SU-DHL-6 (cell line): Measurements from ENCODE around the gene GPR68.

Source experiments
- H2AFZ ChIP-seq: fragments of 200-600 bp; sonication (generic); 2 replicates; pipeline ENCODE4 v1.6.1; 2014; ENCODE audit warnings: low read depth, mild to moderate bottlenecking, moderate library complexity, mixed read lengths, antibody characterized with exemption, low read length; ENCODE audit not compliant: severe bottlenecking
- H3F3A ChIP-seq: fragments of 200-600 bp; shearing (Covaris generic); 2 replicates; pipeline ENCODE4 v1.6.0; 2016; ENCODE audit warnings: antibody characterized with exemption, mild to moderate bottlenecking; ENCODE audit not compliant: insufficient read depth
- H3K27ac ChIP-seq: fragments of 200-600 bp; sonication (generic); 2 replicates; pipeline ENCODE4 v1.5.1; 2016; ENCODE audit warnings: low read depth, mild to moderate bottlenecking, low read length, moderate library complexity, mixed read lengths
- H3K27me3 ChIP-seq: fragments of 200-600 bp; sonication (generic), shearing (Covaris generic); 2 replicates; pipeline ENCODE4 v1.6.0; 2014; ENCODE audit warnings: mild to moderate bottlenecking, low read length
- H3K36me3 ChIP-seq: fragments of 200-600 bp; sonication (generic); 2 replicates; pipeline ENCODE4 v1.6.1; 2014; ENCODE audit warnings: mild to moderate bottlenecking, low read length, mixed read lengths
- H3K4me2 ChIP-seq: fragments of 300-600, 200-600 bp; shearing (Covaris generic), sonication (generic); 2 replicates; pipeline ENCODE4 v1.6.0; 2014; ENCODE audit warnings: low read length, low read depth, mild to moderate bottlenecking; ENCODE audit not compliant: poor library complexity, severe bottlenecking
- H3K4me3 ChIP-seq: fragments of 200-600 bp; sonication (generic); 2 replicates; pipeline ENCODE4 v1.5.1; 2014; ENCODE audit warnings: antibody characterized with exemption, low read length, mild to moderate bottlenecking, mixed read lengths; ENCODE audit not compliant: insufficient read depth, poor library complexity, severe bottlenecking
- H3K79me2 ChIP-seq: fragments of 200-600 bp; sonication (generic); 2 replicates; pipeline ENCODE4 v1.6.1; 2014; ENCODE audit warnings: mild to moderate bottlenecking, low read length, moderate library complexity; ENCODE audit not compliant: insufficient read depth
- H3K9ac ChIP-seq: fragments of 200-600 bp; sonication (generic); 2 replicates; pipeline ENCODE4 v1.7.0; 2014; ENCODE audit warnings: mild to moderate bottlenecking, low read length
- H3K9me2 ChIP-seq: fragments of 200-600 bp; sonication (generic); replicated peaks from 2 replicates; pipeline ENCODE4 v1.6.1; 2014; ENCODE audit warnings: low read length; ENCODE audit not compliant: insufficient read depth
- H3K9me3 ChIP-seq: fragments of 200-600 bp; sonication (generic); 2 replicates; pipeline ENCODE4 v1.6.1; 2014; ENCODE audit warnings: low read length, mixed read lengths; ENCODE audit not compliant: insufficient read depth
- H4K20me1 ChIP-seq: fragments of 200-600 bp; sonication (generic); 2 replicates; pipeline ENCODE4 v1.6.1; 2014; ENCODE audit warnings: low read depth, mild to moderate bottlenecking, antibody characterized with exemption, low read length, moderate library complexity, mixed read lengths
- CTCF ChIP-seq: fragments of 200-600 bp; sonication (generic); IDR thresholded peaks from one replicate; pipeline ENCODE4 v1.5.1; 2017; ENCODE audit warnings: antibody characterized with exemption, mild to moderate bottlenecking, low read length, moderate library complexity; ENCODE audit not compliant: insufficient read depth, poor library complexity, severe bottlenecking
- EZH2phosphoT487 ChIP-seq: fragments of 200-600 bp; sonication (generic), shearing (Covaris generic); conservative IDR thresholded peaks from 2 replicates; pipeline ENCODE4 v1.6.1; 2018; ENCODE audit warnings: mild to moderate bottlenecking, antibody characterized with exemption, low read length, moderate library complexity, mixed read lengths

The GPR68 gene

DNA sequence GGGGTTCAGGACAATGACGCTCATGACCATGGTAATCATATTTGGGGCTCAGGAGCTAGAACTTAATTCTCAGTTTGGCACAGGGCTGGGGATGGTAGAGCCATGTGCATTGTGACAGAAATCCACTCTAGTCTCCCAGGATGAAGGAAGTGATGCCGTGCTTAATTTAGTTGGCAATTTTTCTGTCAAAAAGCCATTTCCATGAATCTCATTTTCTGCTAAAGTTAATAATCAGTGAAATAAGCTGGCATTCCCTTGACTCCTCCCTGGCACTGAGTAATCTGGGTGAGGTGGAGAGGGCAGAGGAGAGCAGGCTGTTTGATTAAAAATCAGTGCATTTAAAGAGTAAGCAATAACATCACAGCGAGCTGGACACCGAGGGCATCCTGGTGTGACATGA lies 45.0 kb upstream of the GPR68 start:
- H3K9ac ChIP-seq = no peak overlapping the region
- H3K27ac ChIP-seq = no peak overlapping the region
- no peak overlapping the region for H3K4me3 ChIP-seq
- no peaks in the 10 kb centered on the region for H3K79me2 ChIP-seq
- TF ChIP-seq CTCF (no peak), EZH2phosphoT487 (no peak)
- no peaks in the 10 kb centered on the region for H3K9me3 ChIP-seq
- no peak overlapping the region for H3K4me2 ChIP-seq
- H3K36me3 ChIP-seq = peaks cover 38% of the 10 kb centered on the region
- H3K9me2 ChIP-seq = no peaks in the 10 kb centered on the region
- no peaks in the 10 kb centered on the region for H4K20me1 ChIP-seq
- H2AFZ ChIP-seq = no peak overlapping the region
- H3F3A ChIP-seq = peaks cover 19% of the 10 kb centered on the region
- H3K27me3 ChIP-seq = no peaks in the 10 kb centered on the region

GRCh38 chr14:91288876-91289275 lies 44.4 kb upstream of the GPR68 start:
- Histone ChIP-seq H4K20me1 (no peaks in the 10 kb centered on the region), H3K4me2 (no peak overlapping the region), H2AFZ (no peak overlapping the region), H3K4me3 (no peak overlapping the region), H3K9me3 (no peaks in the 10 kb centered on the region), H3K36me3 (peaks cover 41% of the 10 kb centered on the region), H3K9me2 (no peaks in the 10 kb centered on the region), H3K27ac (no peak overlapping the region), H3K79me2 (no peaks in the 10 kb centered on the region), H3F3A (peaks cover 19% of the 10 kb centered on the region), H3K9ac (no peak overlapping the region), H3K27me3 (no peaks in the 10 kb centered on the region)
- TF ChIP-seq EZH2phosphoT487 (no peak), CTCF (no peak)

DNA sequence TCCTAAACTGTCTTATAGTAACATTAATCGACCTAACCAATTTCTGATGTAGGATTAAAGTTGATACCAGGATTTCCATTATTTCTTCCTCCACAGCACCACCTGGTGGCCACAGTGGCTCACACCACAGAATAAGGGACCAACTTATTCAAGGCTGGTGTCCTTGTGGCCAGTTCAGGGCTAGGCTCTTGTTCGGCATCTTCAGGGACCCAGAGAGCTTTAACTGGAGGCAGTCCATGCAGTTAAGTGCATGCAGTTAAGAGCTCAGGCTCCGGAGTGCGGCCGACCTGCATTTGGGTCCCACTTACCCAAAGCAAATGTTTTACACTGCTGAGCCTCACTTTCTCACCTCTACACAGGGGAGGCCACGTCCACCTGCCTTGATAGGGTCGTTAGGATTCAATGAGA lies 42.0 kb upstream of the GPR68 start:
- Histone ChIP-seq H3K79me2 (no peaks in the 10 kb centered on the region), H3K9me2 (no peaks in the 10 kb centered on the region), H3K36me3 (peaks cover 54% of the 10 kb centered on the region), H3K27ac (no peak overlapping the region), H3K9me3 (no peaks in the 10 kb centered on the region), H3K27me3 (no peaks in the 10 kb centered on the region), H3K4me2 (no peak overlapping the region), H4K20me1 (no peaks in the 10 kb centered on the region), H3K4me3 (no peak overlapping the region), H3F3A (peaks cover 19% of the 10 kb centered on the region), H3K9ac (no peak overlapping the region), H2AFZ (no peak overlapping the region)
- TF ChIP-seq EZH2phosphoT487 = no peak
- TF ChIP-seq CTCF = peak; percentile 92
